GM12865 (cell line): ENCODE data around the gene SAXO1.

ENCODE experiments used
- DNase-seq: peaks from one replicate; pipeline ENCODE4 v3.0.0; 2010; ENCODE audit warnings: low read depth
- H3K4me3 ChIP-seq: 2 replicates; pipeline ENCODE4 v1.5.1; 2011; ENCODE audit warnings: mild to moderate bottlenecking, low read depth, low read length, control low read depth
- TF ChIP-seq, protein P1 (sequence below): IDR thresholded peaks from 2 replicates; pipeline ENCODE4 v1.5.1; 2011; ENCODE audit warnings: low read length, control low read depth, low read depth, inconsistent platforms; ENCODE audit not compliant: insufficient read depth; ENCODE audit errors: missing control alignments

SAXO1 gene

GRCh38 chr9:18920141-18921084 is 112.6 kb downstream of the SAXO1 start:
- DNase-seq = no peak
- no peak overlapping the region for H3K4me3 ChIP-seq
- TF ChIP-seq, protein P1, sequence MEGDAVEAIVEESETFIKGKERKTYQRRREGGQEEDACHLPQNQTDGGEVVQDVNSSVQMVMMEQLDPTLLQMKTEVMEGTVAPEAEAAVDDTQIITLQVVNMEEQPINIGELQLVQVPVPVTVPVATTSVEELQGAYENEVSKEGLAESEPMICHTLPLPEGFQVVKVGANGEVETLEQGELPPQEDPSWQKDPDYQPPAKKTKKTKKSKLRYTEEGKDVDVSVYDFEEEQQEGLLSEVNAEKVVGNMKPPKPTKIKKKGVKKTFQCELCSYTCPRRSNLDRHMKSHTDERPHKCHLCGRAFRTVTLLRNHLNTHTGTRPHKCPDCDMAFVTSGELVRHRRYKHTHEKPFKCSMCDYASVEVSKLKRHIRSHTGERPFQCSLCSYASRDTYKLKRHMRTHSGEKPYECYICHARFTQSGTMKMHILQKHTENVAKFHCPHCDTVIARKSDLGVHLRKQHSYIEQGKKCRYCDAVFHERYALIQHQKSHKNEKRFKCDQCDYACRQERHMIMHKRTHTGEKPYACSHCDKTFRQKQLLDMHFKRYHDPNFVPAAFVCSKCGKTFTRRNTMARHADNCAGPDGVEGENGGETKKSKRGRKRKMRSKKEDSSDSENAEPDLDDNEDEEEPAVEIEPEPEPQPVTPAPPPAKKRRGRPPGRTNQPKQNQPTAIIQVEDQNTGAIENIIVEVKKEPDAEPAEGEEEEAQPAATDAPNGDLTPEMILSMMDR = no peak

DNA sequence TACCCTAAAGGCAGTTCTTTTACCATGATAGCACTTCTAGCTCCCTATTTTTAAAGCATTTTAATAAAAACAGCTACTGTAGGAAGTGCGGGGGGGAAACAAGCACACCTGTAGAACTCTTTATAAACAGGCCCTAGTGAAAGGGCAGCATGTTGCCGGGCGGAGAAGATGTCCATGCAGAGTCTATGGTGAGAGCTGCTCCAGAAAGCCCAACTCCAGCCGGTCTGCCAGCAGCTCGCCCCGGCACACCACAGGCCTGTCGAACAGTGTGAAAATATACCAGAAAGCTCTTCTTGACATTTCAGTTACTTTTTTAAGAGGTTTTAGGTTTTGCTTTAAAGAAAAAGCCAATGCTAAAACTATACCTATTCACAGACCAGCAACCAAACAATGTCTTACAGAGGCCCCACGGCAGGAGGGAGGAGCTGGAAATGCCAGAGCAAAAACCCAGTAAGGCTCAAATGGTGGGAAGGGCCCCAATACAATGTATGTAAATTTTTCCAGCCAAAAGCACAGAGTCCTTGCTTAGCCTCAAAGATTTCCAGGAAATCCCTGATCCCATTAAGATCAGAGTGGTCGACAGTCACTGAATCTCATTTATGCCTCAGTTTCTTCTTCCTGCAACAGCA is 121.2 kb downstream of the SAXO1 start:
- TF ChIP-seq, protein P1 = no peak
- DNase-seq = no peak

DNA sequence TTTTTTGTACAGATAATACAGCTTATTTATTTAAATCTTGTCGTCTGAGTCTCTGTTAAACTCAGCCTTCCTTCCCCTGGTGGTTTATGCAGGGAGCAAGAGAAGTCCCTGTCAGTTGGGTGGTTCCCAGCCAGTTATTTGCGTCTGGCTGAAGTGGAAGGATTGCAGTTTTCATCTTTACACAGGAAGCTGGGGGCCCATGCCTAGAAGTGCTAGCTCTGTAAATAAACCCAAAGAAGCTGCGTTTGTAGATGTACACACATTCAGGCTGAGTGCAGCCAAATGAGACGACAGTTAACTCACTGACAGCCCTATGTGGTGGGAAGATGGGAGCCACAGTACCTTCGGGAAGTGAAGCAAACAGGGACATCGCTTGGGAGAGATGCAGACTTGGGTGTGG is 122.1 kb downstream of the SAXO1 start:
- H3K4me3 ChIP-seq = no peak overlapping the region
- no peak for DNase-seq
- TF ChIP-seq, protein P1 = no peak

More for the DNA sequence above, 121.2 kb downstream of the SAXO1 start:
- H3K4me3 ChIP-seq = no peak overlapping the region

- TF ChIP-seq, protein P1 = no peak
- no peak for DNase-seq
- no peak overlapping the region for H3K4me3 ChIP-seq
These were observed 122.6 kb downstream of the SAXO1 start for GRCh38 chr9:18910435-18910834.

- H3K4me3 ChIP-seq = no peak overlapping the region
- TF ChIP-seq, protein P1 = no peak
- DNase-seq = no peak
These were observed 123.6 kb downstream of the SAXO1 start for GRCh38 chr9:18909140-18910018.

DNA sequence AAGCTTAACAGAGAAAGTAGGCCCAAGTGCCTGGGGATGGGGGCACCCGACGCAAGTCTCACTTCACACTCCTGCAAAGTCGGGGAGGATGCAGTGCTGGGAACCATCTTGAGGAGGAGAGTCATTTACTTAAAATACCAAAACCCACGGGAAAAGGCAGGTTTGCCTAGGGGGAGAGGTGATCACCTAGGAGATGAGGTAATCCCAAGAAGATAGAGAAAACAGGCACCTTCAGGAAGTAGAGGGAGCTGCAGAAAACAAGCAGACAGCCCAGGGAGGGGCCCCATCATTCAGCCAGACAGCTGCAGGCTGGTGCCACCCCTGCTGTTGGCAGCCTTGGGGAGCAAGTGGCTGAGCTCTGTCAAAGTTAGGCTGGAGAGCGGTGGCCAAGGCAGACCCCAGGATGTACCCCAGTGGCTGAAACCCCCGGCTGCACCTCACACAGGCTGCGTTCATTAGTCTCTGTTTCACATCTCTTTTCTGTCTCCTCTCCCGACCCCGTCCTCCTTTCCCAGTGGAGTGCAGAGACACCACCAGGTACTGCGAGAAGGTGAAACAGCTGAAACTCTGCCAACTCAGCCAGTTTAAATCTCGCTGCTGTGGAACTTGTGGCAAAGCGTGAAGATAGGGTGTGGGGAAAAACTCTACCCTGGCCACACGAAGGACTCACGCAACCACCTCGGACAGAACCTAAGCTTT is 124.9 kb downstream of the SAXO1 start:
- TF ChIP-seq, protein P1 = no peak
- no peak overlapping the region for H3K4me3 ChIP-seq
- DNase-seq = no peak
